ENCODE results near the gene ZNF189.

- no peak for TF ChIP-seq CTCF (IDR thresholded peaks at IDR 0.05; ENCODE audit: borderline replicate concordance, extremely low read depth, low read length, poor library complexity, severe bottlenecking)
- TF ChIP-seq EZH2 (IDR thresholded peaks at IDR 0.05; ENCODE audit: borderline replicate concordance, low read depth, low read length, severe bottlenecking): no peak
These were observed 52.8 kb downstream of the ZNF189 start for GRCh38 chr9:101451498-101451897.
